B cell (primary cell): ENCODE measurements around the gene LSM14B. TPM values are rescaled to one million over a fixed set of nuclear protein-coding genes. Genes with fewer than 3 reads are reported as not detected.

Experiments used
- ATAC-seq: fragments of 200-7000 bp; cut with Tn5 transposase; one replicate; pipeline ENCODE4 v1.10.0; 2021; ENCODE audit warnings: low read depth, mild to moderate bottlenecking, moderate number of reproducible peaks, moderate library complexity
- CTCF ChIA-PET: fragments of 350-600 bp; sonication (Branson Sonifier 250); formaldehyde crosslinking; loops from one replicate; lab custom pipeline; 2021; ENCODE audit warnings: antibody characterized with exemption, inconsistent platforms; lab: Charles Lee
- POLR2A ChIA-PET: fragments of 350-600 bp; sonication (Branson Sonifier 250); formaldehyde crosslinking; loops from one replicate; lab custom pipeline; 2021; ENCODE audit warnings: antibody characterized with exemption; lab: Charles Lee
- DNase-seq: peaks from one replicate; pipeline ENCODE4 v3.0.0; 2013
- H2AFZ ChIP-seq: 2 replicates; pipeline ENCODE4 v1.6.1; 2012; ENCODE audit warnings: mild to moderate bottlenecking, low read depth, low read length; ENCODE audit not compliant: insufficient read depth, poor library complexity, severe bottlenecking
- H3K27ac ChIP-seq, 2 donors: 1 replicate in 1 of 2; 2 replicates in 1 of 2; pipeline ENCODE4 v1.5.1; 2012 to 2013; ENCODE audit warnings: low read length in 2 of 2, mild to moderate bottlenecking in 2 of 2, moderate library complexity in 1 of 2
- H3K27me3 ChIP-seq, 4 experiments: fragments of 200-600 bp in 1 of 4; sonication (generic) in 1 of 4; replicated peaks in 1 of 4; 1 replicate in 2 of 4; 2 replicates in 2 of 4; pipeline versions ENCODE4 v1.6.1 to v1.7.0; 2013 to 2016; ENCODE audit warnings: low read length in 3 of 4, mild to moderate bottlenecking in 2 of 4, mixed read lengths in 1 of 4, moderate library complexity in 1 of 4; ENCODE audit not compliant: insufficient read depth in 4 of 4, control insufficient read depth in 3 of 4; ENCODE audit errors: control extremely low read depth in 1 of 4
- H3K36me3 ChIP-seq, 2 experiments: replicated peaks in 1 of 2; 1 replicate in 1 of 2; 2 replicates in 1 of 2; pipeline versions ENCODE4 v1.6.1 to v1.7.1; 2013; ENCODE audit warnings: low read length in 1 of 2; ENCODE audit not compliant: insufficient read depth in 2 of 2, control insufficient read depth in 1 of 2; ENCODE audit errors: control extremely low read depth in 1 of 2, extremely low read depth in 1 of 2
- H3K4me1 ChIP-seq, 2 donors: fragments of 200-600 bp in 1 of 2; sonication (generic) in 1 of 2; 1 replicate in 1 of 2; 2 replicates in 1 of 2; pipeline versions ENCODE4 v1.5.1 to v1.6.1; 2013 to 2017; ENCODE audit warnings: low read length in 2 of 2; ENCODE audit not compliant: control insufficient read depth in 2 of 2, insufficient read depth in 2 of 2
- H3K4me2 ChIP-seq: replicated peaks from 2 replicates; pipeline ENCODE3; 2012; ENCODE audit warnings: mild to moderate bottlenecking, low read depth, low read length; ENCODE audit not compliant: poor library complexity, severe bottlenecking
- H3K4me3 ChIP-seq, 5 experiments: fragments of 200-600 bp in 1 of 5; sonication (generic) in 1 of 5; 1 replicate in 3 of 5; 2 replicates in 2 of 5; pipeline versions ENCODE4 v1.5.1 to v1.7.0; 2011 to 2016; ENCODE audit warnings: low read length in 4 of 5, mild to moderate bottlenecking in 4 of 5, low read depth in 2 of 5, control low read depth in 1 of 5, moderate library complexity in 1 of 5; ENCODE audit not compliant: insufficient read depth in 1 of 5; ENCODE audit errors: control extremely low read depth in 1 of 5, extremely low read depth in 1 of 5
- H3K79me2 ChIP-seq: fragments of 200-600 bp; sonication (generic); one replicate; pipeline ENCODE4 v1.6.0; 2016; ENCODE audit warnings: low read length; ENCODE audit not compliant: control insufficient read depth, insufficient read depth
- H3K9ac ChIP-seq: fragments of 200-600 bp; sonication (generic); 2 replicates; pipeline ENCODE4 v1.6.1; 2017; ENCODE audit warnings: mild to moderate bottlenecking, low read length, moderate library complexity
- H3K9me3 ChIP-seq, 3 donors: one replicate each; pipeline versions ENCODE4 v1.6.1 to v1.7.1; 2013; ENCODE audit warnings: low read length in 2 of 3; ENCODE audit not compliant: control insufficient read depth in 2 of 3, insufficient read depth in 1 of 3; ENCODE audit errors: control extremely low read depth in 1 of 3
- H4K20me1 ChIP-seq: 2 replicates; pipeline ENCODE4 v1.6.0; 2012; ENCODE audit warnings: mild to moderate bottlenecking, low read length; ENCODE audit not compliant: insufficient read depth, control insufficient read depth, poor library complexity, severe bottlenecking
- H3K27ac Mint-ChIP-seq: one replicate; pipeline ENCODE4 v1.8.0; 2021; ENCODE audit warnings: mixed read lengths
- H3K27me3 Mint-ChIP-seq: one replicate; pipeline ENCODE4 v1.8.0; 2021; ENCODE audit warnings: mixed read lengths
- H3K4me1 Mint-ChIP-seq: one replicate; pipeline ENCODE4 v1.8.0; 2021; ENCODE audit warnings: mixed read lengths
- H3K4me3 Mint-ChIP-seq: one replicate; pipeline ENCODE4 v1.8.0; 2021; ENCODE audit warnings: mixed read lengths
- H3K9me3 Mint-ChIP-seq: one replicate; pipeline ENCODE4 v1.8.0; 2022; ENCODE audit warnings: mixed read lengths; ENCODE audit not compliant: insufficient read depth
- EZH2 ChIP-seq: IDR thresholded peaks from 2 replicates; pipeline ENCODE4 v1.6.1; 2012; ENCODE audit warnings: borderline replicate concordance, low read depth, mild to moderate bottlenecking, moderate library complexity, low read length; ENCODE audit not compliant: insufficient read depth, poor library complexity, severe bottlenecking
- WGBS: methylation state at CpG from one replicate; pipeline ENCODE4 v1.1.5; 2013; ENCODE audit warnings: missing lambda C conversion rate; ENCODE audit not compliant: insufficient coverage; 5-methylcytosine and 5-hydroxymethylcytosine counted together
- intact Hi-C: fragments of 100-400 bp; cut with micrococcal nuclease; formaldehyde crosslinking; loops from one replicate; pipeline ENCODE4 v1.10.0; 2022
- polyA plus RNA-seq: library from polyadenylated mRNA; depleted of rRNA; stranded (reverse); fragments of >200 nt; gene quantifications from 2 replicates; pipeline ENCODE4 v1.2.3, GENCODE V29; 2012
- total RNA-seq, 2 donors: library from RNA; stranded (reverse); fragments of 120-200 nt in 1 of 2; gene quantifications; 1 replicate in 1 of 2; 2 replicates in 1 of 2; pipeline versions ENCODE4 v1.2.3 to v1.2.4, GENCODE V29; 2013 to 2022
- TF ChIP-seq, protein P1 (sequence below): fragments of 200-600 bp; IDR thresholded peaks from one replicate; pipeline ENCODE4 v1.8.0; 2022; ENCODE audit warnings: antibody characterized with exemption, mild to moderate bottlenecking

LSM14B gene
- total and polyA plus RNA-seq, 2 donors (not counting 1 experiment from before 2014, with no cell fraction given) = 26.8 to 52.8 TPM

DNA sequence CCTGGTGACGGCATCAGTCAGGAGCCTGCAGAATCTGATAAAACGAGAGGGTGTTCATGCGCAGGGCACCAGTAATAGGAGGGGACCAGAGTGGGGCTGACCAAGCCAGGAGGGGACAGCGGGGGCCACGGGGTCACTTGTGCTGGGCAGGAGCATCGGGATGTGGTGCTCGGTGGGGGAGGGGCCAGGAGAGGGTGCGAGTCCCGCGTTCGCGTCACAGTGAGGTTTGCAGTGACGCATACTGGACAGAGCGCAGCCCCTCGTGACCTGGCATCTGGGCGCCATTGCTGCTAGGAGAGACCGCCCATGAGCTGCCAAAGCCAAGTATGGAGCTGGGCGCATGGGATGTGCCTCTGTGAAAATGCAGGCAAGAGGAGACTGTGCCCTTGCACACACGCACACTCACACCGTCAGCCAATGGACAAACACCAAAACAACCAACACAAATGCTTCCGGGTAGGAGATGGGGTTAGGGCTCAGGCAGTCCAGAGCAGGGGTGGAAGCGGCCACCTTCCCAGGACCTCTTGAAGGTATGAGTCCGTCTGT is 46.7 kb downstream of the LSM14B start:
- CTCF ChIA-PET = no interaction called here

DNA sequence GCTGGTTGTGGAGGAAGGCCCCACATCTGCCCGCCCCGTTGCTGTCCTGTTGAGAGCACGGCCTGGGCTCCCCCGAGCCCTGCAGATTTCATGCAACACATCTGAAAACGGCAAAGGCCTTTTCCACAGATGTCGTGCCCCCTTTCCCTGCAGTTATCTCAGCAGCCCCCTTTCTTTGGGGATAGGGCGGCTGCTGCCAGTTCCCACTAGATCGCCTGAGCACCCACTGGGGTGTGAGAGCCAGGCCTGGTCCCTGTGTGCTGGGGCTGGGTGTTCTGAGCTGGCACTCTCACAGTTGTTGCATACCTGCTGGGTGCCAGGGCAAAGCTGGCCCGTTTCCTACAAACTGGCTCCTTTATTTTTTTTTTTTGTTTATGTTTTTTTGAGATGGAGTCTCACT is 48.3 kb downstream of the LSM14B start:
- Mint-ChIP-seq H3K4me1 (no peaks in the 10 kb centered on the region), H3K4me3 (no peak overlapping the region), H3K27ac (no peak overlapping the region), H3K27me3 (no peaks in the 10 kb centered on the region), H3K9me3 (no peaks in the 10 kb centered on the region)
- no peak overlapping the region for H3K9ac ChIP-seq
- H4K20me1 ChIP-seq = no peaks in the 10 kb centered on the region
- no peaks in the 10 kb centered on the region for H3K79me2 ChIP-seq
- 100% methylated on average over 7 of the region's 9 CpGs for WGBS
- intact Hi-C loops = no loop called here
- H3K4me3 ChIP-seq = no peak overlapping the region
- H2AFZ ChIP-seq = no peak overlapping the region
- DNase-seq (no peak), ATAC-seq (no peak)
- TF ChIP-seq, protein P1, sequence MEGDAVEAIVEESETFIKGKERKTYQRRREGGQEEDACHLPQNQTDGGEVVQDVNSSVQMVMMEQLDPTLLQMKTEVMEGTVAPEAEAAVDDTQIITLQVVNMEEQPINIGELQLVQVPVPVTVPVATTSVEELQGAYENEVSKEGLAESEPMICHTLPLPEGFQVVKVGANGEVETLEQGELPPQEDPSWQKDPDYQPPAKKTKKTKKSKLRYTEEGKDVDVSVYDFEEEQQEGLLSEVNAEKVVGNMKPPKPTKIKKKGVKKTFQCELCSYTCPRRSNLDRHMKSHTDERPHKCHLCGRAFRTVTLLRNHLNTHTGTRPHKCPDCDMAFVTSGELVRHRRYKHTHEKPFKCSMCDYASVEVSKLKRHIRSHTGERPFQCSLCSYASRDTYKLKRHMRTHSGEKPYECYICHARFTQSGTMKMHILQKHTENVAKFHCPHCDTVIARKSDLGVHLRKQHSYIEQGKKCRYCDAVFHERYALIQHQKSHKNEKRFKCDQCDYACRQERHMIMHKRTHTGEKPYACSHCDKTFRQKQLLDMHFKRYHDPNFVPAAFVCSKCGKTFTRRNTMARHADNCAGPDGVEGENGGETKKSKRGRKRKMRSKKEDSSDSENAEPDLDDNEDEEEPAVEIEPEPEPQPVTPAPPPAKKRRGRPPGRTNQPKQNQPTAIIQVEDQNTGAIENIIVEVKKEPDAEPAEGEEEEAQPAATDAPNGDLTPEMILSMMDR = no peak
- TF ChIP-seq EZH2 = no peak
- peaks cover 0 to 6% of the 10 kb centered on the region in 2 experiments for H3K36me3 ChIP-seq
- no peaks in the 10 kb centered on the region for H3K4me1 ChIP-seq
- ChIA-PET POLR2A (no interaction called here), CTCF (interaction anchor here (0.6 kb wide), 1 partner anchor 18 kb away, joined by 3 read pairs; no protein-coding TSS in a partner anchor)
- no peaks in the 10 kb centered on the region for H3K27me3 ChIP-seq
- H3K4me2 ChIP-seq = no peak overlapping the region
- H3K27ac ChIP-seq = no peak overlapping the region
- H3K9me3 ChIP-seq = no peaks in the 10 kb centered on the region

More for the DNA sequence above, 46.7 kb downstream of the LSM14B start:
- 98% methylated on average over 20 of the region's 23 CpGs for WGBS
- Histone ChIP-seq H3K4me1 (no peaks in the 10 kb centered on the region), H2AFZ (no peak overlapping the region), H3K79me2 (no peaks in the 10 kb centered on the region), H3K9ac (no peak overlapping the region), H4K20me1 (no peaks in the 10 kb centered on the region), H3K4me2 (no peak overlapping the region), H3K36me3 (peaks cover 0 to 12% of the 10 kb centered on the region in 2 experiments), H3K27me3 (no peaks in the 10 kb centered on the region), H3K4me3 (no peak overlapping the region), H3K27ac (no peak overlapping the region), H3K9me3 (no peaks in the 10 kb centered on the region)
- Mint-ChIP-seq H3K27me3 (no peaks in the 10 kb centered on the region), H3K4me1 (no peaks in the 10 kb centered on the region), H3K9me3 (no peaks in the 10 kb centered on the region), H3K27ac (no peak overlapping the region), H3K4me3 (no peak overlapping the region)
- TF ChIP-seq, protein P1 = no peak
- TF ChIP-seq EZH2 = no peak
- POLR2A ChIA-PET = no interaction called here
- intact Hi-C loops = no loop called here
- DNase-seq (no peak), ATAC-seq (no peak)
